Immature natural killer cell (primary cell): Measurements from ENCODE around the gene IPCEF1. TPM values are rescaled to one million over a fixed set of nuclear protein-coding genes. Genes with fewer than 3 reads are reported as not detected.

Source experiments
- DNase-seq, 3 donors: peaks; one replicate each; pipeline ENCODE4 v3.0.0; 2022; ENCODE audit warnings: mixed read lengths in 1 of 3
- H3K27ac Mint-ChIP-seq, 6 donors: one replicate each; pipeline ENCODE4 v1.8.0; 2020; ENCODE audit warnings: mixed read lengths in 6 of 6, mild to moderate bottlenecking in 5 of 6, inconsistent platforms in 4 of 6, moderate library complexity in 3 of 6
- H3K27me3 Mint-ChIP-seq, 3 donors: one replicate each; pipeline ENCODE4 v1.8.0; 2020 to 2021; ENCODE audit warnings: low read depth in 3 of 3, mild to moderate bottlenecking in 3 of 3, mixed read lengths in 3 of 3, moderate library complexity in 3 of 3, inconsistent platforms in 1 of 3
- H3K36me3 Mint-ChIP-seq, 3 donors: one replicate each; pipeline ENCODE4 v1.8.0; 2020; ENCODE audit warnings: mixed read lengths in 3 of 3, inconsistent platforms in 2 of 3, mild to moderate bottlenecking in 2 of 3
- H3K4me1 Mint-ChIP-seq, 2 donors: one replicate each; pipeline ENCODE4 v1.8.0; 2020; ENCODE audit warnings: inconsistent platforms in 2 of 2, mild to moderate bottlenecking in 2 of 2, mixed read lengths in 2 of 2, moderate library complexity in 1 of 2
- H3K4me3 Mint-ChIP-seq, 5 donors: one replicate each; pipeline ENCODE4 v1.8.0; 2020; ENCODE audit warnings: mild to moderate bottlenecking in 5 of 5, mixed read lengths in 5 of 5, inconsistent platforms in 3 of 5, moderate library complexity in 3 of 5
- H3K9me3 Mint-ChIP-seq, 6 donors: one replicate each; pipeline ENCODE4 v1.8.0; 2020; ENCODE audit warnings: mild to moderate bottlenecking in 6 of 6, mixed read lengths in 6 of 6, inconsistent platforms in 4 of 6, moderate library complexity in 3 of 6
- polyA plus RNA-seq, 3 donors: library from polyadenylated mRNA; unstranded; fragments of 300-500 nt; fragmentation: Illumina TruSeq; gene quantifications; one replicate each; pipeline ENCODE4 v1.2.3, GENCODE V29; 2021

IPCEF1 gene
- polyA plus RNA-seq, 3 donors from 2014 or later = 31.2 to 54.3 (median 35.2) TPM

- no peaks in the 10 kb centered on the region for H3K9me3 Mint-ChIP-seq
- H3K27me3 Mint-ChIP-seq = peaks cover 2 to 12% (median 2%) of the 10 kb centered on the region in 3 donors
- no peak for DNase-seq
- no peak overlapping the region for H3K4me3 Mint-ChIP-seq
- H3K4me1 Mint-ChIP-seq = no peaks in the 10 kb centered on the region
- no peak overlapping the region for H3K27ac Mint-ChIP-seq
- no peaks in the 10 kb centered on the region for H3K36me3 Mint-ChIP-seq
Measured at GRCh38 chr6:154112181-154112809, 244.3 kb downstream of the IPCEF1 start.

GRCh38 chr6:154111025-154111424, 245.6 kb downstream of the IPCEF1 start:
- Mint-ChIP-seq H3K4me1 (no peaks in the 10 kb centered on the region), H3K9me3 (no peaks in the 10 kb centered on the region), H3K4me3 (no peak overlapping the region), H3K27ac (no peak overlapping the region), H3K27me3 (peaks cover 0 to 16% (median 2%) of the 10 kb centered on the region in 3 donors), H3K36me3 (no peaks in the 10 kb centered on the region)
- DNase-seq = no peak

DNA sequence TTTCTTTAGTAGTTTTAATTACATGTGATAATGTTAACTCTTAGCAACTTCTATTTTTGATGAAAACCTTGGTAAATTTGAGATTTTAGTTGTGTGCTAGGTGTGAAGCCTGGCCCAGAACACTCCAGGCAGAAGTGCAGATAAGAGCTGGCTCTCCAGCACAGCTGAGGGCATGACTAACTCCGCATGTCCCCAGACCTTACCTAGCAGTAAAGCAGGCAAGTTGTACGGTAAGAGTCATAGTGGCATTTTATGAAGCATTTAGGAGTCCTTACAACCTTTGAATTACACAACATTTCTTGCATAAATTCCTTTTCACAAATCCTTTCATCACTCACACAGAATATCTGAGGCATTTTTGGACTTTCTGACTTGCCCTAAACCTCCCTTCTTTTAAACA, 250.4 kb downstream of the IPCEF1 start:
- Mint-ChIP-seq H3K27ac (no peak overlapping the region), H3K4me3 (no peak overlapping the region), H3K4me1 (no peaks in the 10 kb centered on the region), H3K9me3 (no peaks in the 10 kb centered on the region), H3K27me3 (peaks cover 0 to 17% (median 4%) of the 10 kb centered on the region in 3 donors), H3K36me3 (peaks cover 0 to 5% (median 0%) of the 10 kb centered on the region in 3 donors)
- no peak for DNase-seq

Other genes starting within 250 kb of the IPCEF1 start
- under 1 TPM in 1 of 3 donors, not detected in 2; 0.13 TPM for gene CNKSR3, start 153.9 kb upstream of the IPCEF1 start, polyA plus RNA-seq